H1 (cell line): ENCODE measurements around the gene JAKMIP1. TPM values are rescaled to one million over a fixed set of nuclear protein-coding genes. Genes with fewer than 3 reads are reported as not detected.

Experiments used
- CTCF ChIA-PET: fragments of 300-600 bp; sonication (Branson Sonifier 250); formaldehyde crosslinking; loops from one replicate; lab custom pipeline; 2021; ENCODE audit not compliant: partially characterized antibody; lab: Charles Lee
- POLR2A ChIA-PET: fragments of 300-600 bp; sonication (Branson Sonifier 250); formaldehyde crosslinking; loops from one replicate; lab custom pipeline; 2021; ENCODE audit warnings: inconsistent platforms; ENCODE audit not compliant: partially characterized antibody; lab: Charles Lee
- DNase-seq, 2 experiments: peaks; one replicate each; pipeline versions ENCODE4 v3.0.0 to v3.0.0-alpha.2; 2010 to 2022; ENCODE audit warnings: low spot score in 2 of 2, low read depth in 1 of 2, mixed read lengths in 1 of 2
- FAIRE-seq: peaks from 2 replicates; lab custom pipeline; 2011; peaks lifted over from hg19 to GRCh38; lab: Jason Lieb, UNC
- H2AFZ ChIP-seq: 2 replicates; pipeline ENCODE4 v1.8.1; 2012; ENCODE audit warnings: low read length, inconsistent platforms
- H2AK5ac ChIP-seq: 2 replicates; pipeline ENCODE4 v1.6.1; 2013; ENCODE audit warnings: low read depth, low read length
- H2BK120ac ChIP-seq: replicated peaks from 2 replicates; pipeline ENCODE3; 2013; ENCODE audit warnings: low read depth, low read length, inconsistent platforms
- H2BK12ac ChIP-seq: 2 replicates; pipeline ENCODE4 v1.6.1; 2013; ENCODE audit warnings: low read depth, low read length
- H2BK15ac ChIP-seq: 2 replicates; pipeline ENCODE4 v1.6.1; 2013; ENCODE audit warnings: low read length
- H2BK20ac ChIP-seq: 2 replicates; pipeline ENCODE4 v1.6.1; 2013; ENCODE audit warnings: low read length
- H2BK5ac ChIP-seq: 2 replicates; pipeline ENCODE4 v1.6.1; 2013; ENCODE audit warnings: low read depth, low read length
- H3K14ac ChIP-seq: 2 replicates; pipeline ENCODE4 v1.6.1; 2013; ENCODE audit warnings: inconsistent platforms; ENCODE audit not compliant: insufficient read length
- H3K18ac ChIP-seq: 2 replicates; pipeline ENCODE4 v1.6.1; 2013; ENCODE audit warnings: low read length; ENCODE audit errors: extremely low read depth
- H3K23ac ChIP-seq: 2 replicates; pipeline ENCODE4 v1.6.1; 2013; ENCODE audit warnings: inconsistent platforms; ENCODE audit not compliant: insufficient read length
- H3K23me2 ChIP-seq: 2 replicates; pipeline ENCODE4 v1.6.1; 2013; ENCODE audit warnings: low read depth, low read length
- H3K27ac ChIP-seq: 2 replicates; pipeline ENCODE4 v1.6.1; 2011; ENCODE audit warnings: low read depth, low read length, inconsistent platforms
- H3K27me3 ChIP-seq, 4 experiments: replicated peaks in 1 of 4; 1 replicate in 1 of 4; 2 replicates in 3 of 4; pipeline versions ENCODE4 v1.6.1 to v1.8.1; 2011 to 2013; ENCODE audit warnings: low read length in 3 of 4, mild to moderate bottlenecking in 3 of 4, inconsistent platforms in 2 of 4, mixed read lengths in 2 of 4, moderate library complexity in 1 of 4; ENCODE audit not compliant: control insufficient read depth in 3 of 4, insufficient read depth in 3 of 4; ENCODE audit errors: extremely low read depth in 1 of 4
- H3K36me3 ChIP-seq, 4 experiments: 2 replicates each; pipeline versions ENCODE4 v1.6.1 to v1.8.1; 2011 to 2013; ENCODE audit warnings: mild to moderate bottlenecking in 4 of 4, low read length in 3 of 4, moderate library complexity in 2 of 4, control low read depth in 1 of 4, inconsistent platforms in 1 of 4; ENCODE audit not compliant: insufficient read depth in 4 of 4, control insufficient read depth in 2 of 4
- H3K4ac ChIP-seq: replicated peaks from 2 replicates; pipeline ENCODE3; 2013; ENCODE audit warnings: low read length, low read depth, mixed read lengths, inconsistent platforms; ENCODE audit not compliant: insufficient read length
- H3K4me1 ChIP-seq, 4 experiments: replicated peaks in 1 of 4; 1 replicate in 1 of 4; 2 replicates in 3 of 4; pipeline versions ENCODE4 v1.6.1 to v1.8.1; 2011 to 2013; ENCODE audit warnings: low read length in 3 of 4, inconsistent platforms in 2 of 4, mixed read lengths in 1 of 4; ENCODE audit not compliant: insufficient read depth in 4 of 4, control insufficient read depth in 3 of 4
- H3K4me2 ChIP-seq, 2 experiments: 2 replicates each; pipeline versions ENCODE4 v1.6.1 to v1.8.1; 2011 to 2013; ENCODE audit warnings: low read depth in 2 of 2, low read length in 2 of 2, control low read depth in 1 of 2, inconsistent platforms in 1 of 2, mild to moderate bottlenecking in 1 of 2; ENCODE audit not compliant: insufficient read depth in 1 of 2
- H3K4me3 ChIP-seq, 4 experiments: fragments of 200-600, 300-600 bp in 1 of 4; sonication (generic), shearing (Covaris generic), sonication (Bioruptor Twin) in 1 of 4; 2 replicates each; pipeline versions ENCODE4 v1.5.1 to v1.8.1; 2011 to 2016; ENCODE audit warnings: low read length in 4 of 4, low read depth in 3 of 4, control low read depth in 2 of 4, inconsistent platforms in 2 of 4, mild to moderate bottlenecking in 2 of 4, mixed read lengths in 1 of 4, moderate library complexity in 1 of 4; ENCODE audit not compliant: insufficient read depth in 2 of 4; ENCODE audit errors: extremely low read depth in 1 of 4
- H3K56ac ChIP-seq: replicated peaks from 2 replicates; pipeline ENCODE3; 2013; ENCODE audit warnings: low read depth, mild to moderate bottlenecking, mixed read lengths, low read length, inconsistent platforms; ENCODE audit not compliant: insufficient read length
- H3K79me1 ChIP-seq: 2 replicates; pipeline ENCODE4 v1.6.1; 2013; ENCODE audit warnings: low read depth, low read length, control low read depth
- H3K79me2 ChIP-seq, 2 experiments: 2 replicates each; pipeline versions ENCODE4 v1.6.1 to v1.8.1; 2012 to 2013; ENCODE audit warnings: low read length in 2 of 2, mild to moderate bottlenecking in 2 of 2, inconsistent platforms in 1 of 2; ENCODE audit not compliant: insufficient read depth in 2 of 2, control insufficient read depth in 1 of 2
- H3K9ac ChIP-seq, 4 experiments: replicated peaks in 1 of 4; 1 replicate in 1 of 4; 2 replicates in 3 of 4; pipeline versions ENCODE4 v1.6.1 to v1.8.1; 2011 to 2013; ENCODE audit warnings: low read depth in 3 of 4, low read length in 3 of 4, control low read depth in 2 of 4, mild to moderate bottlenecking in 2 of 4, moderate library complexity in 2 of 4, inconsistent platforms in 1 of 4; ENCODE audit errors: extremely low read depth in 1 of 4
- H3K9me3 ChIP-seq, 2 experiments: 2 replicates each; pipeline versions ENCODE4 v1.6.1 to v1.8.1; 2012 to 2013; ENCODE audit warnings: mild to moderate bottlenecking in 2 of 2, moderate library complexity in 2 of 2, control low read depth in 1 of 2, inconsistent platforms in 1 of 2, low read depth in 1 of 2, low read length in 1 of 2, mixed read lengths in 1 of 2; ENCODE audit not compliant: insufficient read depth in 2 of 2
- H4K20me1 ChIP-seq, 2 experiments: replicated peaks in 1 of 2; 2 replicates each; pipeline versions ENCODE3 to v1.8.1; 2011 to 2013; ENCODE audit warnings: inconsistent platforms in 2 of 2, low read length in 2 of 2, mild to moderate bottlenecking in 1 of 2; ENCODE audit not compliant: insufficient read depth in 2 of 2, control insufficient read depth in 1 of 2
- H4K5ac ChIP-seq: 2 replicates; pipeline ENCODE4 v1.6.1; 2013; ENCODE audit warnings: low read length, low read depth, mixed read lengths, inconsistent platforms; ENCODE audit not compliant: insufficient read length
- H4K8ac ChIP-seq: 2 replicates; pipeline ENCODE4 v1.8.0; 2013; ENCODE audit warnings: mild to moderate bottlenecking, moderate library complexity, low read length, inconsistent platforms; ENCODE audit not compliant: insufficient read depth; ENCODE audit errors: extremely low read depth
- H4K91ac ChIP-seq: replicated peaks from 2 replicates; pipeline ENCODE3; 2013; ENCODE audit warnings: low read length, mixed read lengths, inconsistent platforms; ENCODE audit not compliant: insufficient read length
- BACH1 ChIP-seq: IDR thresholded peaks from 2 replicates; pipeline ENCODE4 v1.6.1; 2012; ENCODE audit warnings: low read length, improper control_type of control experiment
- BRCA1 ChIP-seq: IDR thresholded peaks from 2 replicates; pipeline ENCODE4 v1.6.1; 2012; ENCODE audit warnings: low read depth, low read length, improper control_type of control experiment
- CHD1 ChIP-seq: IDR thresholded peaks from 2 replicates; pipeline ENCODE4 v1.6.1; 2012; ENCODE audit warnings: low read depth, low read length, improper control_type of control experiment
- HDAC2 ChIP-seq, 2 experiments: fragments of 300-600 bp in 1 of 2; sonication (generic) in 1 of 2; IDR thresholded peaks; 2 replicates each; pipeline ENCODE4 v1.6.1; 2011 to 2012; ENCODE audit warnings: low read depth in 2 of 2, low read length in 2 of 2, mild to moderate bottlenecking in 2 of 2, moderate library complexity in 2 of 2, borderline replicate concordance in 1 of 2, inconsistent platforms in 1 of 2
- JUND ChIP-seq: IDR thresholded peaks from 2 replicates; pipeline ENCODE4 v1.6.1; 2011; ENCODE audit warnings: mild to moderate bottlenecking, improper control_type of control experiment, low read length
- KDM1A ChIP-seq: fragments of 200-600, 300-600 bp; sonication (generic); IDR thresholded peaks from 2 replicates; pipeline ENCODE4 v1.7.1; 2016; ENCODE audit warnings: mild to moderate bottlenecking, low read length, borderline replicate concordance
- NANOG ChIP-seq: IDR thresholded peaks from 2 replicates; pipeline ENCODE4 v1.6.1; 2011; ENCODE audit warnings: low read length, low read depth, mild to moderate bottlenecking, inconsistent platforms; ENCODE audit not compliant: insufficient read depth, poor library complexity, severe bottlenecking
- RAD21 ChIP-seq, 2 experiments: IDR thresholded peaks in 1 of 2; conservative IDR thresholded peaks in 1 of 2; 2 replicates each; pipeline ENCODE4 v1.6.1; 2011; ENCODE audit warnings: low read depth in 2 of 2, low read length in 2 of 2, improper control_type of control experiment in 1 of 2, inconsistent platforms in 1 of 2, mild to moderate bottlenecking in 1 of 2, moderate library complexity in 1 of 2
- RBBP5 ChIP-seq: IDR thresholded peaks from 2 replicates; pipeline ENCODE4 v1.7.1; 2012; ENCODE audit warnings: low read depth, mild to moderate bottlenecking, inconsistent platforms, low read length, moderate library complexity, borderline replicate concordance
- RXRA ChIP-seq: IDR thresholded peaks from 2 replicates; pipeline ENCODE4 v1.6.1; 2011; ENCODE audit warnings: low read depth, mild to moderate bottlenecking, low read length, moderate library complexity; ENCODE audit not compliant: insufficient read depth
- SIRT6 ChIP-seq: IDR thresholded peaks from one replicate; pipeline ENCODE4 v1.7.1; 2012; ENCODE audit warnings: low read length, inconsistent platforms
- SP2 ChIP-seq: IDR thresholded peaks from 2 replicates; pipeline ENCODE4 v1.6.1; 2012; ENCODE audit warnings: mild to moderate bottlenecking, low read length, inconsistent platforms
- SRF ChIP-seq: IDR thresholded peaks from 2 replicates; pipeline ENCODE4 v1.6.1; 2011; ENCODE audit warnings: mild to moderate bottlenecking, low read depth, low read length, moderate library complexity
- SUZ12 ChIP-seq: fragments of 200-600 bp; sonication (generic); IDR thresholded peaks from 2 replicates; pipeline ENCODE4 v1.6.1; 2012; ENCODE audit warnings: mild to moderate bottlenecking, inconsistent platforms, low read length, moderate library complexity, mixed read lengths
- YY1 ChIP-seq: IDR thresholded peaks from 2 replicates; pipeline ENCODE4 v1.6.1; 2011; ENCODE audit warnings: low read depth, mild to moderate bottlenecking, low read length
- WGBS, 2 experiments: shearing (Covaris generic) in 1 of 2; methylation state at CpG; one replicate each; pipeline versions ENCODE4 v1.1.6 to v1.1.7; 2013 to 2015; ENCODE audit warnings: low lambda C conversion rate in 2 of 2, mixed read lengths in 2 of 2, inconsistent platforms in 1 of 2, low coverage in 1 of 2, missing lambda C conversion rate in 1 of 2; ENCODE audit not compliant: insufficient replicate concordance in 2 of 2, insufficient coverage in 1 of 2, insufficient read length in 1 of 2; ENCODE audit errors: extremely low coverage in 1 of 2, missing lambda C conversion rate in 1 of 2; 5-methylcytosine and 5-hydroxymethylcytosine counted together
- polyA plus RNA-seq, 7 experiments: library from polyadenylated mRNA; depleted of rRNA in 3 of 7; stranded (reverse) in 5 of 7; unstranded in 2 of 7; fragments of >200 nt in 5 of 7; fragments of 200-250 nt in 2 of 7; gene quantifications; 1 replicate in 5 of 7; 2 replicates in 1 of 7; 4 replicates in 1 of 7; pipeline versions ENCODE4 v1.2.1 to v1.2.3, GENCODE V29; 2011 to 2013; ENCODE audit warnings: missing spikeins in 2 of 7, mixed read lengths in 2 of 7
- total RNA-seq: library from RNA; stranded (reverse); fragmentation: NEBNext Ultra II Directional; extraction: Animal tissue kit (Norgen Biotek cat#: 25700); gene quantifications from 2 replicates; pipeline ENCODE4 v1.2.1, GENCODE V29; 2021

Gene JAKMIP1
- total and polyA plus RNA-seq, 2 of the 8 experiments (the other 6 are each of a cell fraction or from before 2014, with no cell fraction given): 2.5 to 4.4 TPM

DNA sequence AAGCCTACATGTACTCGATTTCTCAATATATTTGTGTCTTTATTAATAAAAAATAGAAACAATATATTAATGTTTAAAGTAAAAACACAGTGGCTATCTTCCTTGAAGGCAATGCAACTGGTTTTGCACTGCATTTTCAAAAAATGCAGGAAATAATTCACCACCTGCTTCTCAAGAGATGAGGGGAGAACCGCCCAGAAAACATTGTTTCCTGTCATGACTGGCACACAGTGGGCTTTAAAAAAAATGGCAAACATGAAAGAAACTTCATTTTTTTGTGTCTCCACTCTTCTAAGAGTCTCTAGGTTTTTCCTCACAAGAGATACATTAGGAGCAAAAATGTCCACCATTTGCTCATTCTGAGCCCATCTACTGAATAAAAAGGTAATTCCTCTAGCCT is 131.4 kb downstream of the JAKMIP1 start:
- 83% methylated on average over 2 of the region's 2 CpGs; no CpG with 5 or more reads in 1 of the 2 experiments for WGBS, 2 experiments
- Histone ChIP-seq H3K4ac (no peak overlapping the region), H4K5ac (no peak overlapping the region), H4K20me1 (no peaks in the 10 kb centered on the region), H3K4me1 (peaks cover 5 to 11% (median 7%) of the 10 kb centered on the region in 4 experiments), H2AFZ (no peak overlapping the region), H3K27ac (no peak overlapping the region), H3K36me3 (no peaks in the 10 kb centered on the region), H3K23ac (no peak overlapping the region), H2BK12ac (no peak overlapping the region), H3K9ac (no peak overlapping the region), H2AK5ac (no peak overlapping the region), H3K79me1 (no peaks in the 10 kb centered on the region), H2BK5ac (no peak overlapping the region), H3K79me2 (no peaks in the 10 kb centered on the region), H3K23me2 (no peaks in the 10 kb centered on the region), H4K8ac (no peak overlapping the region), H2BK15ac (no peak overlapping the region), H4K91ac (no peak overlapping the region), H3K4me2 (no peak overlapping the region), H2BK20ac (no peak overlapping the region), H3K27me3 (no peaks in the 10 kb centered on the region), H2BK120ac (no peak overlapping the region), H3K4me3 (no peak overlapping the region), H3K9me3 (no peaks in the 10 kb centered on the region), H3K14ac (no peak overlapping the region), H3K18ac (no peak overlapping the region), H3K56ac (no peak overlapping the region)
- no peak for DNase-seq
- TF ChIP-seq RBBP5 (no peak), RAD21 (IDR thresholded peaks at IDR 0.05 in 1 of 2, conservative IDR thresholded peaks at IDR 0.05 in 1 of 2; ENCODE audit: low read depth in 2 of 2, low read length in 2 of 2) (no peak), SP2 (no peak), SRF (no peak), NANOG (no peak), BACH1 (no peak), JUND (no peak), YY1 (no peak), SIRT6 (no peak), SUZ12 (no peak), HDAC2 (IDR thresholded peaks at IDR 0.05; ENCODE audit: borderline replicate concordance in 1 of 2, low read depth in 2 of 2, low read length in 2 of 2) (no peak), BRCA1 (no peak), CHD1 (no peak), KDM1A (no peak), RXRA (no peak)
- no peak for FAIRE-seq
- ChIA-PET CTCF (interaction anchor here (5.1 kb wide), 1 partner anchor 19 kb away, joined by 42 read pairs; no protein-coding TSS in a partner anchor), POLR2A (interaction anchor here (0.6 kb wide), 1 partner anchor 23 kb away, joined by 3 read pairs; no protein-coding TSS in a partner anchor)
